A673 (cell line): ENCODE measurements around the gene SLC35F6.

Experiments used
- CTCF ChIP-seq: fragments of 300-800, 200-600 bp; sonication (generic); conservative IDR thresholded peaks from 2 replicates; pipeline ENCODE4 v1.5.1; 2017; ENCODE audit warnings: low read depth, mild to moderate bottlenecking, antibody characterized with exemption, low read length, moderate library complexity, mixed read lengths
- EZH2 ChIP-seq: fragments of 200-600 bp; sonication (generic); IDR thresholded peaks from 2 replicates; pipeline ENCODE4 v1.6.1; 2017; ENCODE audit warnings: borderline replicate concordance, low read depth, mild to moderate bottlenecking, mixed read lengths, antibody characterized with exemption, low read length; ENCODE audit not compliant: poor library complexity, severe bottlenecking

- TF ChIP-seq CTCF (no peak), EZH2 (no peak)
Observed at GRCh38 chr2:26764906-26765305, 822 bp downstream of the SLC35F6 start.
